PC-3 (cell line): ENCODE data around the gene GDF2.

Source experiments
- CTCF ChIP-seq: fragments of 300-600 bp; sonication (generic); conservative IDR thresholded peaks from 2 replicates; pipeline ENCODE4 v1.5.1; 2017; ENCODE audit warnings: antibody characterized with exemption, low read depth, mild to moderate bottlenecking, low read length
- EZH2 ChIP-seq: fragments of 300-600 bp; sonication (generic); IDR thresholded peaks from one replicate; pipeline ENCODE4 v1.6.1; 2017; ENCODE audit warnings: antibody characterized with exemption, mild to moderate bottlenecking, low read length; ENCODE audit not compliant: unreplicated experiment

GRCh38 chr10:47362199-47362598 is 39.9 kb downstream of the GDF2 start:
- no peak for TF ChIP-seq EZH2
- no peak for TF ChIP-seq CTCF
